Activated CD4-positive, alpha-beta T cell treated with anti-CD3 and anti-CD28 coated beads for 36 hours (primary cell): Measurements from ENCODE around the gene LSM3. TPM values are rescaled to one million over a fixed set of nuclear protein-coding genes. Genes with fewer than 3 reads are reported as not detected.

Source experiments
- ATAC-seq: fragments of 200-7000 bp; cut with Tn5 transposase; one replicate; pipeline ENCODE4 v1.10.0; 2021; ENCODE audit warnings: mild to moderate bottlenecking, moderate library complexity
- CTCF ChIA-PET: fragments of 350-600 bp; sonication (Branson Sonifier 250); formaldehyde crosslinking; loops from one replicate; lab custom pipeline; 2021; ENCODE audit warnings: antibody characterized with exemption; lab: Charles Lee
- POLR2A ChIA-PET: fragments of 350-600 bp; sonication (Branson Sonifier 250); formaldehyde crosslinking; loops from one replicate; lab custom pipeline; 2021; ENCODE audit warnings: antibody characterized with exemption, inconsistent platforms; lab: Charles Lee
- DNase-seq: peaks from one replicate; pipeline ENCODE4 v3.0.0-alpha.2; 2020
- H3K27ac Mint-ChIP-seq: one replicate; pipeline ENCODE4 v1.8.0; 2021; ENCODE audit warnings: mixed read lengths
- H3K27me3 Mint-ChIP-seq: one replicate; pipeline ENCODE4 v1.8.0; 2021; ENCODE audit warnings: mixed read lengths
- H3K36me3 Mint-ChIP-seq: one replicate; pipeline ENCODE4 v1.8.0; 2021; ENCODE audit warnings: low read depth, mixed read lengths
- H3K4me1 Mint-ChIP-seq: one replicate; pipeline ENCODE4 v1.8.0; 2021; ENCODE audit warnings: mixed read lengths
- H3K4me3 Mint-ChIP-seq: one replicate; pipeline ENCODE4 v1.8.0; 2021; ENCODE audit warnings: mild to moderate bottlenecking, moderate library complexity, mixed read lengths
- H3K9me3 Mint-ChIP-seq: one replicate; pipeline ENCODE4 v1.8.0; 2021; ENCODE audit warnings: low read depth, mixed read lengths
- intact Hi-C, 2 experiments: fragments of 100-400 bp; cut with DNase I in 1 of 2; cut with micrococcal nuclease in 1 of 2; formaldehyde crosslinking; loops; one replicate each; pipeline versions ENCODE4 v1.14.2 to v1.15.1; 2022 to 2024; cut with DNase I, micrococcal nuclease
- total RNA-seq, 2 experiments: library from RNA; stranded (reverse); gene quantifications; one replicate each; pipeline ENCODE4 v1.2.3, GENCODE V29; 2021

Gene LSM3
- total RNA-seq, 2 experiments from 2014 or later = 23.0 to 30.2 TPM

DNA sequence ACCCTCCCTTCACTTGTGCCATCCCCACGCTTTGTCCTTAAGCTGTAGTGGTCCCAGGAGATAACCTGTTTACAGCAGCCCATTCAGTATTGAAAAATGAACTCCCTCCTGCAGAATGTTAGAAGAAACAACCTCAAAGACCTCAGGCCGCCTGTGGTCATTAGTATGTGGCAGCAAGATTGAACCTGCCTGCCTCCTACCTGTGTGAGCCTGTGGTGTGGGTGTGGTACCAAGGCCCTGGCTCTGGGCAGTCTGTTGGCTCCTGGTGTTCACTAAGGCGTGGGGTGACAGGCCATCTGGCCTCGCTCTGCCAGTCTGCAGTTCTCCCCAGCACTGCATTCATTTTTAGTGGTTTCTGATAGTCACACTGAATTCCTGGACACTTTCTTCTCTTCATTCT, 21.0 kb downstream of the LSM3 start:
- peaks cover 2% of the 10 kb centered on the region for H3K4me1 Mint-ChIP-seq
- peaks cover 31% of the 10 kb centered on the region for H3K36me3 Mint-ChIP-seq
- POLR2A ChIA-PET = no interaction called here
- intact Hi-C loops = loop anchor here in 1 of 2 experiments (5.0 kb wide), 1 partner anchor 723 kb away; no protein-coding TSS in a partner anchor
- H3K4me3 Mint-ChIP-seq = no peak overlapping the region
- H3K27me3 Mint-ChIP-seq = no peaks in the 10 kb centered on the region
- no peak overlapping the region for H3K27ac Mint-ChIP-seq
- CTCF ChIA-PET = interaction anchor here (0.8 to 1.7 kb wide), 3 partner anchors 47 to 303 kb away, joined by 3 to 4 read pairs (median 3); no protein-coding TSS in a partner anchor
- DNase-seq (no peak), ATAC-seq (no peak)
- H3K9me3 Mint-ChIP-seq = no peaks in the 10 kb centered on the region

DNA sequence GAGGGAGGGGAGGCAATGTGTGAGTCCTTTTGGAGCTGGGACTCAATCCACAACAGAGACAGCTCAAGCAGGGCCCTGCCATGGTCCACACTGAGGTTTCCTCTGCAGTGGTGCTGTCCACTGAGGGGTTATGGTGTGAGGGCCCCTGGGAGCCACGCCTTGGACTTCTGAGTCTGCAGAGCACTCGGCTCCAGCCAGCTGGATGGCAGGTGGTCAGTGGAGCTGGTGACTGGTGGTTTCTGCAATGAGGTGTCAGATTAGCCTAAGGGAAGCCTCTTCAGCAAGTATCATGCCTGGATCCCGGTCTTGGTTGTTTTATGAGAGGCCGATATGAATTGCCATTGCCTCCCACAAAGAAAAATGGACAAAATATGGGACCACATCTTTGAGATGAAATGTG, 21.7 kb downstream of the LSM3 start:
- ChIA-PET POLR2A (no interaction called here), CTCF (interaction anchor here (1.0 to 4.3 kb wide), 5 partner anchors 12 to 303 kb away, joined by 3 to 35 read pairs (median 4); no protein-coding TSS in a partner anchor)
- no peak for ATAC-seq
- intact Hi-C loops = loop anchor here in 1 of 2 experiments (5.0 kb wide), 1 partner anchor 722 kb away; no protein-coding TSS in a partner anchor
- no peak for DNase-seq
- Mint-ChIP-seq H3K9me3 (no peaks in the 10 kb centered on the region), H3K4me1 (peaks cover 2% of the 10 kb centered on the region), H3K27ac (no peak overlapping the region), H3K36me3 (peaks cover 26% of the 10 kb centered on the region), H3K4me3 (no peak overlapping the region), H3K27me3 (no peaks in the 10 kb centered on the region)

DNA sequence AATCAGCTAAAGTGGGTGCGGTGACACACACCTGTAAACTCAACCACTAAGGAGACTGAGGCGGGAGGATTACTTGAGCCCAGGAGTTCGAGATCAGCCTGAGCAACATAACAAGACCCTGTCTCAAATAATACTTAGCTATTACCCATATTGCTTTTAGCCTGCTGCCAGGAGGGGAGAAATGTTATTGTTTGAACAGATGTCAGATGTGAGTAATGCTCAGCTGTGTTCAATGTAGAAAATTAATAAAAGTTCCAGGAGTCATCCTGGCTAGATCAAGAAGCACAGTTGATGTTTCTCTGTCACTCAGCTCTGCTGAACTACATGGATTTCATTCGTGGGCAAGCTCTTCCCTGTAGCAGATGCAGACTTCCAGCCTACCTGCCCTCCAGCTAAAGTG, 22.2 kb downstream of the LSM3 start:
- H3K27me3 Mint-ChIP-seq = no peaks in the 10 kb centered on the region
- no peak for DNase-seq
- peaks cover 26% of the 10 kb centered on the region for H3K36me3 Mint-ChIP-seq
- no peaks in the 10 kb centered on the region for H3K9me3 Mint-ChIP-seq
- no peak overlapping the region for H3K4me3 Mint-ChIP-seq
- no peak for ATAC-seq
- ChIA-PET POLR2A (interaction anchor here (0.6 to 0.8 kb wide), 2 partner anchors 22 to 446 kb away, joined by 4 read pairs; partner anchors contain the start of genes LSM3 and XPC), CTCF (interaction anchor here (0.7 to 4.3 kb wide), 5 partner anchors 11 to 302 kb away, joined by 3 to 35 read pairs (median 4); no protein-coding TSS in a partner anchor)
- intact Hi-C loops = loop anchor here in 1 of 2 experiments (5.0 kb wide), 1 partner anchor 721 kb away; no protein-coding TSS in a partner anchor
- no peak overlapping the region for H3K27ac Mint-ChIP-seq
- peaks cover 2% of the 10 kb centered on the region for H3K4me1 Mint-ChIP-seq

GRCh38 chr3:14201940-14202684, 23.5 kb downstream of the LSM3 start:
- Mint-ChIP-seq H3K4me3 (no peak overlapping the region), H3K9me3 (no peaks in the 10 kb centered on the region), H3K27ac (no peak overlapping the region), H3K27me3 (no peaks in the 10 kb centered on the region), H3K4me1 (peaks cover 2% of the 10 kb centered on the region), H3K36me3 (peaks cover 21% of the 10 kb centered on the region)
- intact Hi-C loops = loop anchor here in 1 of 2 experiments (2.0 to 5.0 kb wide), 2 partner anchors 347 to 720 kb away; no protein-coding TSS in a partner anchor
- DNase-seq = no peak
- POLR2A ChIA-PET = interaction anchor here (0.8 kb wide), 1 partner anchor 24 kb away, joined by 4 read pairs; the partner anchor contains the start of genes LSM3 and XPC
- ATAC-seq = no peak
- CTCF ChIA-PET = interaction anchor here (0.8 to 4.3 kb wide), 8 partner anchors 8 to 1477 kb away, joined by 3 to 35 read pairs (median 7); no protein-coding TSS in a partner anchor

DNA sequence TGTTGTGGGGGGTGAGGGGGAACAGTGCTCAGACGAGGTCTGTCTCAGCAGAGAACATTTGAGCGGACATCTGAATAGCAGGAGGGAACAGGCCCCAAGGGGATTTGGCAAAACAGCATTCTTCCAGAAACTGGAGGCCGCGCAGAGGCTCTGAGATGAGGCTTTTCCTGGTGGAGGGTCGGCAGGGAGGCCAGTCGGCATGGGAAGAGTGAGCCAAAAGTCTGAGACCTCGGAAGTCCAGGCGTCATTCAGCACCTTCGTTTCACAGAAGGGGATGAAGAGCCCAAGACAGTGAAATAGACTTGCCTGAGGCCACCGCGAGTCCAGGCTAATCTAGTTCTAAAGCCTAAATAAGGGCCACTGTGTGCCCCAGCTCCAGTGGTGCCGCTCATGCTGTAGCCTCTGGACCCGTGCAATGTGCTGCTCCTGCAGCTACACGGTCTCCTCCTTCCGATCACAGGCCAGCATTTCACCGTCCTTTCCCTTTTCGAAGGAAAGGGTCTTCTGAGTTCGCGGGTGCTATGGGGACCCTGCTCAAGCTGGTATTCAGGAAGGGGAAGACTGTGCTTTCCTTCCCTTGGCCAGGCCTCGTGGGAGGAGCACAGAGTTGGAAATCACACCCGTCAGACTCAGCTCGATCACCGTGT, 24.4 kb downstream of the LSM3 start:
- intact Hi-C loops = loop anchor here (1.0 to 5.0 kb wide), 4 partner anchors 58 to 719 kb away; no protein-coding TSS in a partner anchor
- H3K4me3 Mint-ChIP-seq = no peak overlapping the region
- no peaks in the 10 kb centered on the region for H3K27me3 Mint-ChIP-seq
- no peaks in the 10 kb centered on the region for H3K9me3 Mint-ChIP-seq
- H3K36me3 Mint-ChIP-seq = peaks cover 14% of the 10 kb centered on the region
- CTCF ChIA-PET = interaction anchor here (0.6 to 4.3 kb wide), 30 partner anchors 9 to 681 kb away, joined by 3 to 35 read pairs (median 4); partner anchors contain the start of genes LSM3 and XPC
- no peak overlapping the region for H3K27ac Mint-ChIP-seq
- ATAC-seq (no peak), DNase-seq (no peak)
- peaks cover 2% of the 10 kb centered on the region for H3K4me1 Mint-ChIP-seq
- POLR2A ChIA-PET = no interaction called here

DNA sequence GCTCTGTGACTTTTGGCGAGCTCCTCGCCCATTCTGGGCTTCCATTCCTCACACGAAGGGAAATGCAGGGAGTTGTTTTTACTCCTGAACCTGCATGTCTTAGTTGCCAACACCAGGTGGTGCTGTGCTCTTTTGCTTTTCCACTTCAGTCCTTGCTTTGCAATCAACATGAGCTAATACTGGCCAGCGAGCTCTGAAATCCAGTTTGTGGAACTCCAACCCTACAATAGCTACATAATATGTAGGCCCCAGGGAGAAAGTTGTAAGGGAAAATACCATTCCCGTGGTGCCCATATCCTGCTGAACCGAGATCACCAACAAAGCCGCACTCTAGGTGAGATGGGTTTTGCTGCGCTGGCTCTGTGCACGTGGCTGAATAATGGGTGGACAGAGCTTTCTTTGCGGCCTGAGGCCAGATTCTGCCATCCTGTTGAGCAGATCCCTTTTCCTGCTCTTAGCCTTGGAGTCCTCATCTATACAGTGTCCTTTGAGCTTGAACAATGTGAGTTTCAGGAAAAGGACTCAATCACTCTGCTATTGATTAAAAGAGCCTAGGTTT, 25.0 kb downstream of the LSM3 start:
- Mint-ChIP-seq H3K4me3 (no peak overlapping the region), H3K27ac (no peak overlapping the region), H3K4me1 (peaks cover 2% of the 10 kb centered on the region), H3K9me3 (no peaks in the 10 kb centered on the region), H3K36me3 (peaks cover 11% of the 10 kb centered on the region), H3K27me3 (no peaks in the 10 kb centered on the region)
- CTCF ChIA-PET = interaction anchor here (0.5 to 4.3 kb wide), 33 partner anchors 9 to 679 kb away, joined by 3 to 35 read pairs (median 4); partner anchors contain the start of genes LSM3 and XPC
- ATAC-seq = peak; percentile 60
- DNase-seq = peak; percentile 56
- intact Hi-C loops = loop anchor here (1.0 to 5.0 kb wide), 4 partner anchors 58 to 719 kb away; no protein-coding TSS in a partner anchor
- POLR2A ChIA-PET = no interaction called here

- no peak for ATAC-seq
- CTCF ChIA-PET = interaction anchor here (0.6 to 4.3 kb wide), 19 partner anchors 8 to 800 kb away, joined by 3 to 35 read pairs (median 4); partner anchors contain the start of genes CHCHD4 and TMEM43
- Mint-ChIP-seq H3K4me1 (peaks cover 2% of the 10 kb centered on the region), H3K4me3 (no peak overlapping the region), H3K27ac (no peak overlapping the region), H3K9me3 (no peaks in the 10 kb centered on the region), H3K27me3 (no peaks in the 10 kb centered on the region), H3K36me3 (peaks cover 6% of the 10 kb centered on the region)
- intact Hi-C loops = loop anchor here in 1 of 2 experiments (5.0 kb wide), 1 partner anchor 718 kb away; no protein-coding TSS in a partner anchor
- POLR2A ChIA-PET = interaction anchor here (0.6 kb wide), 1 partner anchor 418 kb away, joined by 9 read pairs; no protein-coding TSS in a partner anchor
- DNase-seq = no peak
Observed at GRCh38 chr3:14204515-14205284, 26.1 kb downstream of the LSM3 start.

- H3K27me3 Mint-ChIP-seq = no peaks in the 10 kb centered on the region
- no peak for ATAC-seq
- no peak overlapping the region for H3K4me3 Mint-ChIP-seq
- ChIA-PET CTCF (interaction anchor here (0.8 kb wide), 1 partner anchor 25 kb away, joined by 3 read pairs; no protein-coding TSS in a partner anchor), POLR2A (no interaction called here)
- no peak for DNase-seq
- intact Hi-C loops = no loop called here
- H3K27ac Mint-ChIP-seq = no peak overlapping the region
- no peaks in the 10 kb centered on the region for H3K9me3 Mint-ChIP-seq
- H3K4me1 Mint-ChIP-seq = peaks cover 2% of the 10 kb centered on the region
- H3K36me3 Mint-ChIP-seq = no peaks in the 10 kb centered on the region
Observed at GRCh38 chr3:14206548-14207177, 28.0 kb downstream of the LSM3 start.

GRCh38 chr3:14208168-14208567, 29.6 kb downstream of the LSM3 start:
- POLR2A ChIA-PET = no interaction called here
- no peaks in the 10 kb centered on the region for H3K36me3 Mint-ChIP-seq
- peaks cover 2% of the 10 kb centered on the region for H3K4me1 Mint-ChIP-seq
- DNase-seq (no peak), ATAC-seq (no peak)
- no peak overlapping the region for H3K4me3 Mint-ChIP-seq
- intact Hi-C loops = no loop called here
- no peaks in the 10 kb centered on the region for H3K27me3 Mint-ChIP-seq
- no peaks in the 10 kb centered on the region for H3K9me3 Mint-ChIP-seq
- H3K27ac Mint-ChIP-seq = no peak overlapping the region
- CTCF ChIA-PET = no interaction called here

- Mint-ChIP-seq H3K4me1 (no peaks in the 10 kb centered on the region), H3K36me3 (no peaks in the 10 kb centered on the region), H3K9me3 (no peaks in the 10 kb centered on the region), H3K27me3 (no peaks in the 10 kb centered on the region), H3K4me3 (no peak overlapping the region), H3K27ac (no peak overlapping the region)
- ChIA-PET CTCF (interaction anchor here (0.8 kb wide), 1 partner anchor 13 kb away, joined by 3 read pairs; no protein-coding TSS in a partner anchor), POLR2A (no interaction called here)
- intact Hi-C loops = no loop called here
- ATAC-seq (no peak), DNase-seq (no peak)
Observed at GRCh38 chr3:14208977-14209394, 30.4 kb downstream of the LSM3 start.
